Measurements from ENCODE around the gene RELN. TPM values are rescaled to one million over a fixed set of nuclear protein-coding genes. Genes with fewer than 3 reads are reported as not detected.

The RELN gene
- total RNA-seq, 1 experiment from 2014 or later, result 0.20 TPM

GRCh38 chr7:103480771-103481170, 508.7 kb downstream of the RELN start:
- DNase-seq (ENCODE audit: low spot score) (no peak), ATAC-seq (no peak)
- Mint-ChIP-seq H3K4me1 (no peaks in the 10 kb centered on the region), H3K9me3 (no peaks in the 10 kb centered on the region), H3K27ac (no peak overlapping the region), H3K27me3 (ENCODE audit: low read depth) (no peaks in the 10 kb centered on the region), H3K4me3 (no peak overlapping the region), H3K36me3 (no peaks in the 10 kb centered on the region)
- TF ChIP-seq USF2 (CRISPR knock-in tag; IDR thresholded peaks at IDR 0.05) (no peak), AFF4 (CRISPR knock-in tag; IDR thresholded peaks at IDR 0.05; ENCODE audit: borderline replicate concordance) (no peak), NFATC4 (CRISPR knock-in tag; IDR thresholded peaks at IDR 0.05) (no peak), SMAD4 (CRISPR knock-in tag; IDR thresholded peaks at IDR 0.05) (no peak), ZNF121 (CRISPR knock-in tag; IDR thresholded peaks at IDR 0.05) (no peak), FOXP1 (CRISPR knock-in tag; IDR thresholded peaks at IDR 0.05; ENCODE audit: borderline replicate concordance) (no peak), PREB (CRISPR knock-in tag; IDR thresholded peaks at IDR 0.05; ENCODE audit: borderline replicate concordance) (no peak), JAZF1 (CRISPR knock-in tag; IDR thresholded peaks at IDR 0.05) (no peak), NR3C1 (CRISPR knock-in tag; conservative IDR thresholded peaks at IDR 0.05; ENCODE audit: low read depth) (no peak), GABPB1 (CRISPR knock-in tag; IDR thresholded peaks at IDR 0.05) (no peak), ZNF396 (CRISPR knock-in tag; IDR thresholded peaks at IDR 0.05; ENCODE audit: borderline replicate concordance) (no peak)
- TF ChIP-seq, protein P1, sequence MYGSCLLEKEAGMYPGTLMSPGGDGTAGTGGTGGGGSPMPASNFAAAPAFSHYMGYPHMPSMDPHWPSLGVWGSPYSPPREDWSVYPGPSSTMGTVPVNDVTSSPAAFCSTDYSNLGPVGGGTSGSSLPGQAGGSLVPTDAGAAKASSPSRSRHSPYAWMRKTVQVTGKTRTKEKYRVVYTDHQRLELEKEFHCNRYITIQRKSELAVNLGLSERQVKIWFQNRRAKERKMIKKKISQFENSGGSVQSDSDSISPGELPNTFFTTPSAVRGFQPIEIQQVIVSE (CRISPR knock-in tag; IDR thresholded peaks at IDR 0.05; ENCODE audit: borderline replicate concordance), result no peak
- CTCF ChIA-PET, result no interaction called here
- POLR2A ChIA-PET, result no interaction called here

DNA sequence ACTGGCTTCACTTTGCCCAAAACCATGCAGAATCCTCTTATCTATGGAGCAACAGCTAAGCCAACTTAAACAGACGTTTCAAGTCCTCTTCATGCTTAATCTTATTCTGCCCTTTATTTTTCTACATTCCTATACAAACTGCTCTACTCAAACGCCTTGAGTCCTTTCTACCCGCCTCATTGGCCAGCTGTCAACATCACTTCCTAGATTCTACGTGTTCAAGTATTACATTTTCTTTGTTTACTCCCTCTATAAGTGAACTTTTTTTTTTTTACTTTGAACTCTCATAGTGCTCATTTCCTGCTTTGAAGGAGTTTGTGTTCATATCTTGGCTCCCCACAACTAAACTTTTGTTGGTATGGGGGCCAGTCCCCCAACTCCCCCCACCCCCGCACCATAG, 514.5 kb downstream of the RELN start:
- TF ChIP-seq ZNF263 (CRISPR knock-in tag; IDR thresholded peaks at IDR 0.05; ENCODE audit: low read depth) (no peak), TP53 (CRISPR knock-in tag; IDR thresholded peaks at IDR 0.05) (no peak), ZNF138 (CRISPR knock-in tag; conservative IDR thresholded peaks at IDR 0.05) (no peak), MLX (CRISPR knock-in tag; IDR thresholded peaks at IDR 0.05) (no peak), CREM (CRISPR knock-in tag; IDR thresholded peaks at IDR 0.05) (no peak)
- TF ChIP-seq, protein P2, sequence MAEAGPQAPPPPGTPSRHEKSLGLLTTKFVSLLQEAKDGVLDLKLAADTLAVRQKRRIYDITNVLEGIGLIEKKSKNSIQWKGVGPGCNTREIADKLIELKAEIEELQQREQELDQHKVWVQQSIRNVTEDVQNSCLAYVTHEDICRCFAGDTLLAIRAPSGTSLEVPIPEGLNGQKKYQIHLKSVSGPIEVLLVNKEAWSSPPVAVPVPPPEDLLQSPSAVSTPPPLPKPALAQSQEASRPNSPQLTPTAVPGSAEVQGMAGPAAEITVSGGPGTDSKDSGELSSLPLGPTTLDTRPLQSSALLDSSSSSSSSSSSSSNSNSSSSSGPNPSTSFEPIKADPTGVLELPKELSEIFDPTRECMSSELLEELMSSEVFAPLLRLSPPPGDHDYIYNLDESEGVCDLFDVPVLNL (CRISPR knock-in tag; IDR thresholded peaks at IDR 0.05; ENCODE audit: borderline replicate concordance, low read depth), result no peak
- Mint-ChIP-seq H3K27me3 (ENCODE audit: low read depth) (no peaks in the 10 kb centered on the region), H3K4me3 (no peak overlapping the region), H3K27ac (no peak overlapping the region), H3K36me3 (no peaks in the 10 kb centered on the region), H3K9me3 (no peaks in the 10 kb centered on the region), H3K4me1 (no peaks in the 10 kb centered on the region)
- ATAC-seq (no peak), DNase-seq (ENCODE audit: low spot score) (no peak)
- POLR2A ChIA-PET, result no interaction called here
- CTCF ChIA-PET, result no interaction called here
